Thoracic aorta (tissue), 2 donors: ENCODE measurements around the gene TMEM19. TPM values are rescaled to one million over a fixed set of nuclear protein-coding genes. Genes with fewer than 3 reads are reported as not detected.

Experiments
- ATAC-seq: fragments of 150-250 bp; one replicate; pipeline ENCODE4 v1.8.0; 2017; ENCODE audit warnings: low read depth; ENCODE audit not compliant: insufficient number of reproducible peaks, low FRiP score
- DNase-seq: peaks from one replicate; pipeline ENCODE4 v3.0.0-alpha.2; 2020; ENCODE audit warnings: low spot score
- H3K27ac ChIP-seq, 2 donors: fragments of 200-600 bp; sonication (generic); 1 replicate in 1 of 2; 2 replicates in 1 of 2; pipeline ENCODE4 v1.5.1; 2016; ENCODE audit warnings: mild to moderate bottlenecking in 2 of 2, moderate library complexity in 2 of 2
- H3K27me3 ChIP-seq: fragments of 200-600 bp; sonication (generic); replicated peaks from 2 replicates; pipeline ENCODE4 v1.6.0; 2016; ENCODE audit warnings: mild to moderate bottlenecking; ENCODE audit not compliant: insufficient read depth
- H3K36me3 ChIP-seq: fragments of 200-600 bp; sonication (generic); one replicate; pipeline ENCODE4 v1.5.1; 2016
- H3K4me1 ChIP-seq, 2 donors: fragments of 200-600 bp; sonication (generic); 1 replicate in 1 of 2; 2 replicates in 1 of 2; pipeline versions ENCODE4 v1.5.1 to v1.6.0; 2016; ENCODE audit warnings: low read depth in 2 of 2, mild to moderate bottlenecking in 1 of 2; ENCODE audit not compliant: control insufficient read depth in 1 of 2
- H3K4me3 ChIP-seq: fragments of 200-600 bp; sonication (generic); 2 replicates; pipeline ENCODE4 v1.5.1; 2016; ENCODE audit warnings: mild to moderate bottlenecking
- H3K9me3 ChIP-seq: fragments of 200-600 bp; sonication (generic); 2 replicates; pipeline ENCODE4 v1.5.1; 2016
- total RNA-seq, 2 donors: library from RNA; depleted of rRNA; stranded (reverse); fragments of >200 nt; gene quantifications; one replicate each; pipeline versions ENCODE4 v1.1.0 to v1.2.3, GENCODE V29; 2016
- TF ChIP-seq, protein P1 (sequence below): fragments of 200-600 bp; sonication (generic); IDR thresholded peaks from one replicate; pipeline ENCODE4 v1.5.1; 2019; ENCODE audit warnings: antibody characterized with exemption

The TMEM19 gene
- total RNA-seq, 2 donors from 2014 or later: 18.4 to 39.4 TPM

DNA sequence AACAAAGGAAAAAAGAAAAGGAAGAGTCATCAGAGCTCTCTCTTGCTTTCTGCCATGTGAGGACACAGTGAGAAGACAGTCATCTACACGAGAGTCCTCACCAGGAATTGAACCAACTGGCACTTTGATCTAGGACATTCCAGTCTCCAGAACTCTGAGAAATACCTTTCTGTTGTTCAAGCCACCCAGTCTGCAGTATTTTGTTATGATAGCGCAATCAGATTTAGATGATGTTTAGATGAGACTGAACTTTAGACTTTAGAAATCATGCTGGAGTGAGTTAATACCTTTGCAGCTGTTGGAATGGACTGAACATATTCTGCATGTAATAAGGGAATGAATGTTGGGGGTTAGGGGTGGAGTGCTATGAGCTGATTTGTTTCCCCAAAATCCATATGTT lies 40.7 kb downstream of the TMEM19 start:
- Histone ChIP-seq H3K4me1 (no peaks in the 10 kb centered on the region), H3K36me3 (no peaks in the 10 kb centered on the region), H3K4me3 (no peak overlapping the region), H3K27me3 (no peaks in the 10 kb centered on the region), H3K9me3 (no peaks in the 10 kb centered on the region), H3K27ac (no peak overlapping the region)
- TF ChIP-seq, protein P1, sequence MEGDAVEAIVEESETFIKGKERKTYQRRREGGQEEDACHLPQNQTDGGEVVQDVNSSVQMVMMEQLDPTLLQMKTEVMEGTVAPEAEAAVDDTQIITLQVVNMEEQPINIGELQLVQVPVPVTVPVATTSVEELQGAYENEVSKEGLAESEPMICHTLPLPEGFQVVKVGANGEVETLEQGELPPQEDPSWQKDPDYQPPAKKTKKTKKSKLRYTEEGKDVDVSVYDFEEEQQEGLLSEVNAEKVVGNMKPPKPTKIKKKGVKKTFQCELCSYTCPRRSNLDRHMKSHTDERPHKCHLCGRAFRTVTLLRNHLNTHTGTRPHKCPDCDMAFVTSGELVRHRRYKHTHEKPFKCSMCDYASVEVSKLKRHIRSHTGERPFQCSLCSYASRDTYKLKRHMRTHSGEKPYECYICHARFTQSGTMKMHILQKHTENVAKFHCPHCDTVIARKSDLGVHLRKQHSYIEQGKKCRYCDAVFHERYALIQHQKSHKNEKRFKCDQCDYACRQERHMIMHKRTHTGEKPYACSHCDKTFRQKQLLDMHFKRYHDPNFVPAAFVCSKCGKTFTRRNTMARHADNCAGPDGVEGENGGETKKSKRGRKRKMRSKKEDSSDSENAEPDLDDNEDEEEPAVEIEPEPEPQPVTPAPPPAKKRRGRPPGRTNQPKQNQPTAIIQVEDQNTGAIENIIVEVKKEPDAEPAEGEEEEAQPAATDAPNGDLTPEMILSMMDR: no peak
- DNase-seq: no peak
- ATAC-seq: no peak

DNA sequence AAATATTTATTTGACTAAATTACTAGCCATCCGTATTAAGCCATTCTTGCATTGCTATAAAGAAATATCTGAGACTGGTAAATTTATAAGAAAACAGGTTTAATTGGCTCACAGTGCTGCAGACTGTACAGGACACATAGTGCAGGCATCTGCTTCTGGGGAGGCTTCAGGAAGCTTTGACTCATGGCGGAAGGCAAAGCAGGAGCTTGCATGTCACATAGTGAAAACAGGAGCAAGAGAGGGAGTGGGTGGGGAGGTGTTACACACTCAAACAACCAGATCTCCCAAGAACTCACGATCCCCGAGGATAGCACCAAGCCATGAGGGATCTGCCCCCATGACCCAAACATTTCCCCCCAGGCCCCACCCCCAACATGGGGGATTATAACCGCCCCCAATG lies 42.1 kb downstream of the TMEM19 start:
- Histone ChIP-seq H3K4me3 (no peak overlapping the region), H3K9me3 (no peaks in the 10 kb centered on the region), H3K36me3 (no peaks in the 10 kb centered on the region), H3K27me3 (no peaks in the 10 kb centered on the region), H3K4me1 (no peaks in the 10 kb centered on the region), H3K27ac (no peak overlapping the region)
- no peak for DNase-seq
- TF ChIP-seq, protein P1: no peak
- no peak for ATAC-seq

DNA sequence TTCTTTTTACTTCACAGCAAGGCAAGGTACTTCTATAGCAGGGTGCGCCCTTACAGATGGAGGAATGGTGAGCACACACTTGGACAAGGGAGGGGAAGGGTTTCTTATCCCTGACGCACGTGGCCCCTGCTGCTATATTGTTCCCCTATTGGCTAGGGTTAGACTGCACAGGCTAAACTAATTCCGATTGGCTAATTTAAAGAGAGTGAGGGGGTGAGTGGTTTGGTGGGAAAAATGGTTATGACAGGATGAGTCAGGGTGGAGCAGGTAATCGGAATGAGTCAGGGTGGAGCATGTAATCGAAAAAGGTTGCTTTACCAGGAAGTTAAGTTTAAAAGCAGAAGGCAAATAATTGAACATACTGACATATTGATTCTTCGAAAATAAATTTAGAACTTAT lies 45.1 kb downstream of the TMEM19 start:
- no peak for ATAC-seq

DNA sequence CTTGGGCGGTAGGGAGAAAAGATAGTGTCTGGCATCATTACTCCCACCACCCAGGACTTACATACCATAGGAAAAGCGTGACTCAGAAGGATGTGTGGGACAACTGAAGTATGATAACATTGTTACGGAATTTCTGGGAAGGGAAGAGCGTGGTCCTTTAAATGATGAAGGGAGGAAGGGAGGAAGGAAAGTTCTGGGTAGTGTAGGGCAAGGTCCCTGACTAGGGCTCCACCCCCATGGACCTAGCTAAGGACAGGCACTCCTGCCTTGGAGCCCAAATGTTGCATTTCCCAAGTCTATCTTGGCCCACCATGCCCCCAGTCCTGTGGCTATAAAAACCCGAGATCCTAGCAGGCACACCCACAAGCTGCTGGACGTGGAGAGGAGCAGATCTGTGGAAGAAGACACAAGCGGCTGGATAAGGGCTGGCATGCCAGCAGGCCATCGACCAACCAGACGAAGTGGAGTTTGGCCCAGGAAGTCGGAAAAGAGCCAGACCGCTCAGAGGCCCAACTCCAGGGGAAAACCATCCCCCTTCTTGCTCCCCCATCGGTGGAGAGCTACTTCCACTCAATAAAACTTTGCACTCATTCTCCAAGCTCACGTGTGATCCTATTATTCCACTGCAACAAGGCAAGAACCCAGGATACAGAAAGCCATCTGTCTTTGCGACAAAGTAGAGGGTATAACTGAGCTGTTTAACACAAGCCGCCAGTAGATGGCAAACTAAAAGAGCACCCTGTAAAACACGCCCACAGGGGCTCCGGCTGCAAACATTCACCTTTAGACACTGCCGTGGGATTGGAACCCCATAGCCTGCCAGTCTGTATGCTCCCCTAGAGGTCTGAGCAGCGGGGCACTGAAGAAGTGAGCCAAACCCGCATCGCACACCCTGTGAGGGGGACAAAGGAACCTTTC lies 45.8 kb downstream of the TMEM19 start:
- H3K27ac ChIP-seq: no peak overlapping the region
- DNase-seq: no peak
- H3K4me3 ChIP-seq: no peak overlapping the region
- H3K36me3 ChIP-seq: no peaks in the 10 kb centered on the region
- H3K4me1 ChIP-seq: no peaks in the 10 kb centered on the region
- TF ChIP-seq, protein P1: no peak
- no peaks in the 10 kb centered on the region for H3K27me3 ChIP-seq
- no peak for ATAC-seq
- no peaks in the 10 kb centered on the region for H3K9me3 ChIP-seq

More for the DNA sequence above, 45.1 kb downstream of the TMEM19 start:
- H3K9me3 ChIP-seq: no peaks in the 10 kb centered on the region
- no peak for DNase-seq
- H3K4me3 ChIP-seq: no peak overlapping the region
- H3K4me1 ChIP-seq: no peaks in the 10 kb centered on the region
- H3K27ac ChIP-seq: no peak overlapping the region
- no peaks in the 10 kb centered on the region for H3K36me3 ChIP-seq
- TF ChIP-seq, protein P1: no peak
- no peaks in the 10 kb centered on the region for H3K27me3 ChIP-seq

DNA sequence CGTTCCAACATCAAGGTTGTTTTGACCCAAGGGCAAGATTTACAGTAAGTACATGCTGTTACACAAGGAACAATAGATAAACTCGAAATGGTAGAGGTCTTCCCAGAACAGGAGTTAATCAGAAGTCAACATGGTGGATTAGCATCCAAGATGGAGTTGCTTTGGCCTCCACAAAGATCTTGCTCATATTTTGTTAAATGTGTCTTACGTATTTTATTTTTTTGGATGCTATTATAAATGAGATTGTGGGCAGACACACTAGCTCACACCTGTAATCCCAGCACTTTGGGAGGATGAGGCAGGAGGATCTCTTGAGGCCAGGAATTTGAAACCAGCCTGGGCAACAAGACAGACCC lies 46.5 kb downstream of the TMEM19 start:
- no peak overlapping the region for H3K27ac ChIP-seq
- no peaks in the 10 kb centered on the region for H3K36me3 ChIP-seq
- no peaks in the 10 kb centered on the region for H3K4me1 ChIP-seq
- DNase-seq (no peak), ATAC-seq (no peak)
- H3K4me3 ChIP-seq: no peak overlapping the region
- no peaks in the 10 kb centered on the region for H3K9me3 ChIP-seq
- H3K27me3 ChIP-seq: no peaks in the 10 kb centered on the region
- TF ChIP-seq, protein P1: no peak
